ENCODE results near the gene RALGPS2. TPM values are rescaled to one million over a fixed set of nuclear protein-coding genes. Genes with fewer than 3 reads are reported as not detected.
A peak's percentile ranks its signal among the peaks of the same experiment; 100 is the strongest.

Gene RALGPS2
- total RNA-seq, 2 experiments from 2014 or later: 3.3 to 3.8 TPM

DNA sequence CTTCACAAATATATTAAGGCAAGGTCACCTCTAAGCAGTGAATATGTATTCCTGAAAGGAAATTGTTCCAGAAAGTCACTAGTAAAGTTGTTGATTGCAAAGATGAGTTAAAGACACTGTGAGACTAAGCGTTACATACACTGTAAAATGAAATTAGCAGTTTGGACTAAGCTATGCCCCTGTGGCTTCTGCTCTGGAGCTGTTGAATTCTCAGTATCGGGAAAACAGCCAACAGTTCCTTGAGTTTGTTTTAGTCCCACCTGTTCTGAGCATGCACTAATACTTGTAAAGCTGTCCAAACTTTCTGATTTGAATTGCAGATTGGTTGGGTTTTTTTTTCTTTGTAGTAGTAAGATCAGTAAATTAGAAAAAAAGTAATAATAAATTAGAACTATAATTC, 124.9 kb downstream of the RALGPS2 start:
- no peak for DNase-seq
- intact Hi-C loops (cut with micrococcal nuclease): no loop called here
- Mint-ChIP-seq H3K4me1 (ENCODE audit: low read depth) (no peaks in the 10 kb centered on the region), H3K27ac (no peak overlapping the region), H3K36me3 (no peaks in the 10 kb centered on the region), H3K9me3 (no peaks in the 10 kb centered on the region), H3K27me3 (no peaks in the 10 kb centered on the region), H3K4me3 (no peak overlapping the region)
- POLR2A ChIA-PET: no interaction called here
- CTCF ChIA-PET: no interaction called here

DNA sequence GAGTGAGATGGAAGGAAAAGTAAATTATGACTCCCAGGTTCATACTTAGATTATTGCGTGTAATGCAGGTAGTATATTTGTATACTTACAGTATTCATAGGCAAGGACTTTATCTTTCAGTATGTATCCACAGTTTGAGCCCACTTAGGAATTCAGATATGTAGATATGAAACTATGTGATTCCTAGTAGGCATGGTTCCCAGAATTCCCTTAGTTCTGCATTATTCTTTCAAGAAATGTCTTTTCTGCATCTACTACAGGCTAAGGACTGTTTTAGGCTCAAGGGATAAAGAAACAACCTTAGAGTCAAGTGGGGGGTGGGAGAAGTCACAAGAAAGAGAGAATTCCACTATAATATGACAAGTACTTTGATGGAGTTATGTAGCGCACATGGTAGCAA, 132.1 kb downstream of the RALGPS2 start:
- Mint-ChIP-seq H3K27me3 (no peaks in the 10 kb centered on the region), H3K4me3 (no peak overlapping the region), H3K36me3 (peaks cover 2% of the 10 kb centered on the region), H3K4me1 (ENCODE audit: low read depth) (no peaks in the 10 kb centered on the region), H3K27ac (no peak overlapping the region), H3K9me3 (no peaks in the 10 kb centered on the region)
- ChIA-PET CTCF (interaction anchor here (0.8 kb wide), 1 partner anchor 37 kb away, joined by 3 read pairs; no protein-coding TSS in a partner anchor), POLR2A (no interaction called here)
- intact Hi-C loops (cut with micrococcal nuclease): no loop called here
- DNase-seq: no peak

DNA sequence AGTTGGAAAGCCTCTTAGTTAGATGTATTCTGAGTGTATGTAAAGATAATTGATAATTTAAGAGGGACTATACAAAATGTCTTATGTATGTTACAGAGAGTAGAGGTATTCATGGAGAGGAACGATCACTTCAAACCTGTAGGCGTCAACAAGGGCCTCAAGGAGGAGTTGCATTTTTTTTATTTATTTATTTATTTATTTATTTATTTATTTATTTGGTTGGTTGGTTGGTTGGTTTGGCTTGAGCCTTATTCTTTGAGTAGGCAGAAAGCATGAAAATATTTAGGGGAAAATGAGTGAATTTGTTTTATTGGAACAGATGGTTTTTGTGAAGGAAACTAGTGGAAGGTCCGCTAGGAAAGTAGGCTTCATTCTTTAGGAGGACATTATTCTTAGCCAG, 137.4 kb downstream of the RALGPS2 start:
- intact Hi-C loops (cut with micrococcal nuclease): no loop called here
- H3K27me3 Mint-ChIP-seq: no peaks in the 10 kb centered on the region
- no peak overlapping the region for H3K27ac Mint-ChIP-seq
- H3K4me3 Mint-ChIP-seq: no peak overlapping the region
- POLR2A ChIA-PET: no interaction called here
- H3K9me3 Mint-ChIP-seq: no peaks in the 10 kb centered on the region
- peaks cover 6% of the 10 kb centered on the region for H3K4me1 Mint-ChIP-seq (ENCODE audit: low read depth)
- peaks cover 2% of the 10 kb centered on the region for H3K36me3 Mint-ChIP-seq
- no peak for DNase-seq
- CTCF ChIA-PET: no interaction called here

DNA sequence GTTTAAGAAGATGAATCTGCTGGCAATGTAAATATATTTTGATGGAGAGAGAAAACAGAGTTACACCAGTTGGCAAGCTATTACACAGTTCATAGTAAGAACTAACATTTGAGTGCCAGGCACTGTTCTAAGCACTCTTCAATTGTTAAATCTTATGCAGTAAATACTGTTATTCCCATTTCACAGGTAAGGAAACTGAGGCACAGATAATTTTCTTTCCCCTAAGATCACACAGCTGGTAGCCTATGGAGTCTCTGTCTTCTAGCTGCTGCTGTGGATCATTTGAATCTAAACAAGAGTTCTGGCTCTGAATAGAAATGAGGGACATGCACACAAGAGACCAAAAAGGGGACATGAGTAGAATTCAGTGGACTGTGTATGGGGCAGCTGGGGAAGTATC, 137.8 kb downstream of the RALGPS2 start:
- no peak for DNase-seq
- no peaks in the 10 kb centered on the region for H3K9me3 Mint-ChIP-seq

DNA sequence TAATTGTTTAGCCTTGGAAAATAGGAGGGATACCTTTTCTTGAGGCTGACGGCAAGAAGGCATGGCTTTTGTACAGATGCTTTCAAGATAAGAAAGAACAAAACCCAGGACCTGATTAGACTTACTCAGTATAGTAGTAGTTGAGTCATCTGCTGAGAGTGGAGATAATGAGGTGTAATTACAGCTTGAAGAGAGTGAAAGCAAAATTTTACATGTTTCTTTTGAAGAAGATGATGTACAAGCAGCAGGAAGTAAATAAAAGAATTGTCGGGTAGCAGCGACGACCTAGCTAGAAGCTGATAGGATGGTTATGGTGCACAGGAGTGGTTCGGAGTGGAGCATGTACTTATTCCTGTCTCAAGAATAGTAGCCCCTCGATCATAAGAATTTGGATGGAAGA, 139.3 kb downstream of the RALGPS2 start:
- H3K4me3 Mint-ChIP-seq: no peak overlapping the region
- ChIA-PET CTCF (no interaction called here), POLR2A (no interaction called here)
- no peak overlapping the region for H3K27ac Mint-ChIP-seq
- intact Hi-C loops (cut with micrococcal nuclease): no loop called here
- H3K4me1 Mint-ChIP-seq (ENCODE audit: low read depth): peaks cover 6% of the 10 kb centered on the region
- peak; percentile 10 for DNase-seq
- peaks cover 2% of the 10 kb centered on the region for H3K36me3 Mint-ChIP-seq
- H3K27me3 Mint-ChIP-seq: no peaks in the 10 kb centered on the region
- no peaks in the 10 kb centered on the region for H3K9me3 Mint-ChIP-seq

More for the DNA sequence above, 137.8 kb downstream of the RALGPS2 start:
- no peaks in the 10 kb centered on the region for H3K27me3 Mint-ChIP-seq
- ChIA-PET CTCF (no interaction called here), POLR2A (no interaction called here)
- peaks cover 2% of the 10 kb centered on the region for H3K36me3 Mint-ChIP-seq
- H3K4me1 Mint-ChIP-seq (ENCODE audit: low read depth): peaks cover 6% of the 10 kb centered on the region
- H3K4me3 Mint-ChIP-seq: no peak overlapping the region
- intact Hi-C loops (cut with micrococcal nuclease): no loop called here
- H3K27ac Mint-ChIP-seq: no peak overlapping the region

DNA sequence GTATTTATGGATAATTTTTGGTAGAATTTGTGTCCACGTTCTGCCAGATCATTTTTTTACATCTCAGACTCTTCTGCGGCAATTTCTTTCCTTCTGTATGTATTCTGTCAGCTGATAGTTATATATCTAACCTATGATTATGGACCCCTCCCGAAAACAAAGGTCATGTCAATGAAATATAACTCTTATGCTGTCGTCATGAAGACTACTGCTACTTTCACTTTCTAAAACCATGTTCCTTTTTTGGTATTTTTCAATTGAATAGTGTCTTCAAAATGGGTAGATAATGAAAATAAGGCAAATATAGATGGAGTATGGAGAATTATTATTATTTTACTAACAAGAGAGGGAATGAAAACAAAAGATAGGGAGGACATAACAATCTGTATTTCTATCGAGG, 142.6 kb downstream of the RALGPS2 start:
- intact Hi-C loops (cut with micrococcal nuclease): no loop called here

DNA sequence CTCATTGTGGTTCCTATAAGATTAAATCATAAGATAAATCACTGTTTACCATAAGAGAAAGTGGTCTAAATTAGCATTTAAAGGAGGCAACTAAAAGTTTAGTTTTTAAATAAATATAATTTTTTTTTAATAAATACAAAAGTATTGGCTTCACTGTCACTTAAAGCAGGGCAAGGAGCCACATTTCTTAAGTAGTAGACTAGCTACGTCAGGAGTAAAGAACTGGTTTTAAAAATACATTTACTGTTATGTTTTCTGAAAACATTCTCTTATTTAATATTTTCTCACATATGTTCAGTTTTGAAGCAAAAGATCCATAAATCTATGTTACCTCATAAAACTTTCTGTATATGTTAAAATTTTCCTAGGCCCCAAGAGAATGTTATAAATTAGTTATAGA, 143.7 kb downstream of the RALGPS2 start:
- Mint-ChIP-seq H3K4me1 (ENCODE audit: low read depth) (peaks cover 6% of the 10 kb centered on the region), H3K27ac (no peak overlapping the region), H3K36me3 (no peaks in the 10 kb centered on the region), H3K9me3 (no peaks in the 10 kb centered on the region), H3K27me3 (no peaks in the 10 kb centered on the region), H3K4me3 (no peak overlapping the region)
- POLR2A ChIA-PET: no interaction called here
- intact Hi-C loops (cut with micrococcal nuclease): no loop called here
- CTCF ChIA-PET: no interaction called here
- DNase-seq: no peak

More for the DNA sequence above, 142.6 kb downstream of the RALGPS2 start:
- Mint-ChIP-seq H3K4me3 (no peak overlapping the region), H3K27me3 (no peaks in the 10 kb centered on the region), H3K9me3 (no peaks in the 10 kb centered on the region), H3K27ac (no peak overlapping the region), H3K4me1 (ENCODE audit: low read depth) (peaks cover 6% of the 10 kb centered on the region), H3K36me3 (no peaks in the 10 kb centered on the region)
- ChIA-PET POLR2A (no interaction called here), CTCF (interaction anchor here (0.8 kb wide), 1 partner anchor 325 kb away, joined by 3 read pairs; no protein-coding TSS in a partner anchor)
- DNase-seq: no peak

DNA sequence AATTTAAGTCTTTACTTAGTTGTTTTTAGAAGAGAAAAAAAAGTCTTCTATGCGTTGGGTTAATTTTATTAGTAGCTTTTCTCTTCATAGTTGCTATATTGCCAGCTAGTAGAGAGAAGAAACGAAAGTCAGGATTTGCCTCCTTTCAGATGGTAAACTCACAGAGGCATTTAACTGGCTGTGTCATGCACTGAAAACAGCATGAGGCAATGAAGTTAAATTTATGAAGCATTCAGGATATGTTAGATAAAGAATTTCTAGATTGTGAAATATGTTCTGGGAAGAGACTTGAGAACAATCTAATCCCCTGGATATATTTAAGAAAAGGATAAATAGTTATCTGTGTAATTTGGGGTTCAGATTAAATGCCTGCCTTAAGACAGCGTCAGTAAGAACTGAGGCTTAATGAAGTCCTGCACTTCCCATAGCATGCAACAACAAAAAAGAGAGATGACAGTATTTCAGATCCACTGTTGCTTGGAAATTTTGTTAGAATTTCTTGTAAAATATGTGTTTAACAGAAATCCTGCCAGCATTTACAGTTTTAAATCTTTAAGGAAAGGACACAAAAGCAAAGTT, 144.2 kb downstream of the RALGPS2 start:
- peaks cover 3% of the 10 kb centered on the region for H3K4me1 Mint-ChIP-seq (ENCODE audit: low read depth)
- intact Hi-C loops (cut with micrococcal nuclease): no loop called here
- ChIA-PET POLR2A (no interaction called here), CTCF (no interaction called here)
- no peak overlapping the region for H3K4me3 Mint-ChIP-seq
- H3K27ac Mint-ChIP-seq: no peak overlapping the region
- DNase-seq: no peak
- no peaks in the 10 kb centered on the region for H3K9me3 Mint-ChIP-seq
- no peaks in the 10 kb centered on the region for H3K36me3 Mint-ChIP-seq
- H3K27me3 Mint-ChIP-seq: no peaks in the 10 kb centered on the region

DNA sequence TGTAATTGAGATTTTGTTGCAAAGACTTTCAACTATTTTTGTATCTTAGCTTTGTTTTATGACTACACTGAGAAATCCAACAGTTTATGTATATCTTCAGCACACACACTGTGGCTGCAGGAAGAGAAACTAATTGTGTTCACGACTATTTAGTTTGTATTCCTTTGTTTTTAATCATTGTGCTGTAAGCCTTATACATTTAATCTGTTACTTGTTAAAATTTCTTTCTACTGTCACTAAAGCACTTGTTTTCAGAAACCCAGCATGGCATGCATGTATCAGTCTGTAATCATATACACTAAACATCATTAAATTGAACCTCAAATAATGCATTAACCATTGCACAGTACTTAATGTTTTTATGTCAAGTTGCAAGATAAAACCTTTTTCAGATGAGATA, 145.2 kb downstream of the RALGPS2 start:
- Mint-ChIP-seq H3K4me1 (ENCODE audit: low read depth) (no peaks in the 10 kb centered on the region), H3K27ac (no peak overlapping the region), H3K4me3 (no peak overlapping the region), H3K36me3 (no peaks in the 10 kb centered on the region), H3K9me3 (no peaks in the 10 kb centered on the region), H3K27me3 (no peaks in the 10 kb centered on the region)
- CTCF ChIA-PET: no interaction called here
- intact Hi-C loops (cut with micrococcal nuclease): no loop called here
- POLR2A ChIA-PET: no interaction called here
- no peak for DNase-seq

DNA sequence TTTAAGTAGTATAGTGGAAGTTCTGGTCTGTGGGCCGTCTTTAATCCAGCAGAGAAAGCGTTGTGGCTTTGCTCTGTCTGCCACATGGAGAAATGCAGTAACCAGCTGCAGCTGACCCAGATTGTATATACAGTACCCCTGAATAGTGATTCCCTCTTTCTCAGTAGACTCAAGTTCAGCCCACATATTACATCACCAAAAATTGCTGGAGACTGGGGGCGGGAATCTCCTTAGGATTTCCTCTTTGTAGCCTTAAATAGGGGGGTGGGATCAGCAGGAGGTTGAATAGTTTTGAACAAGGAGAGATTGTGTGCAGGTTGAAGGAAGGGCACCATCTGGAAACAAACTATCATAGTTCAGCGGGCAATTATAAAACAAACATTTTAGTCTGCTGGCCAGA, 145.9 kb downstream of the RALGPS2 start, which contains the start of gene ANGPTL1:
ANGPTL1 (minus strand) TSS at position 134 of the 400 bp plus-strand sequence. CDS start 5,301 bp downstream, outside the sequence.
- intact Hi-C loops (cut with micrococcal nuclease): no loop called here
- Mint-ChIP-seq H3K27ac (no peak within 1 kb of the TSS), H3K9me3 (no peaks in the 10 kb centered on the region), H3K4me1 (ENCODE audit: low read depth) (no peaks in the 10 kb centered on the region), H3K4me3 (no peak within 1 kb of the TSS), H3K36me3 (no peaks in the 10 kb centered on the region), H3K27me3 (no peaks in the 10 kb centered on the region)
- POLR2A ChIA-PET: no interaction called here
- no peak for DNase-seq
- CTCF ChIA-PET: no interaction called here

DNA sequence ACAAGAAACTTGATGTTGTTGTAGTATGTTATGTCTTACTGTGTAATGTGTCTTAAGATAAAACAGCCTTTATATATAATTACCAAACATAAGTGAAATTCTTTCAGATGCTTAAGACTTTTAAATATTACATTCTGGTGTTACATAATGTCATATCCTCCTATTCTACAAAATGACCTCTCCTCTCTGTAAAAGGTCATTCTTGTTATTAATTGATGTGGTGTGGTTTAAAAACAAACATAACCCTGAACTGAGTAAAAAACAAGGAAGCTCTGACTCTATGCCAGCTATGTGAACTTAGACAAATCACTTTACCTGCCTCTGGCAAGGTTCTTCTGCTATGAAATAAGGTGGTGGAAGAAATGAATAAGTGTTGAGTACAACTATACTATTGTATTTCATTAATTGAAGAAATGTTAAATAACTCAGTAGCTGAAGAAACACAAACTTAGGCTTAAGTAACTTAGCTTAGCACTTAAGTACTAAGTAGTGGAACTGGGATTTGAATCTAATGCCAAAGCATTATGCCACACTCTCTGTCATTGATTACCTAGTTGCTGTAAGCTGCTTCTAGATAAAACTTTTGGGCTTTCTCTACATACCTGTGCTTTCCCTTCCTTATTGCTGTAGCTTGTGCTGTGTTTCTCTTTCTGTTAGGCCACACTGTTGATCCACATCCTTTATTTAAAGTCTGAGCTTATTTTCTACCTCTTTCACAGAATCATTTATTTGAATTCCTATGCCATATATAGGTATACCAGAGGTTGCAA, 146.7 kb downstream of the RALGPS2 start:
- CTCF ChIA-PET: no interaction called here

DNA sequence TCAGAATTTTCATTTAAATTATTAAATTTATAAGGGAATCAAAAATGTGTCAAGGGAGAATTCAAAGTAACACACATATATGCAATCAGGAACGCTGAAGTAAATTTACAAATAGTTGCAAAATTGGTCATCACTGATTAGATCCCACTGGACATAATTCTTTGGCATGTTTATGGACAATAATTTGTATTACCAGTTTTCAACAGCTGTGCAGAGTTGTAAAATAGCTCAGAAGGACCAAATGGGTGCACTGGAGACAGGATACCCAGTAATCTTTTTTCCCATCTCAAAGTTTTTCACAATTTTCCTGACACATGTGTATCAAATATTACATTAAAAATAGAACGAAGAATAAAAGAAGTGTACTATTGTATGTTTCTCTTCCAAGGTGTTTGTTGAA, 149.9 kb downstream of the RALGPS2 start:
- intact Hi-C loops (cut with micrococcal nuclease): no loop called here
- Mint-ChIP-seq H3K36me3 (no peaks in the 10 kb centered on the region), H3K27me3 (no peaks in the 10 kb centered on the region), H3K9me3 (no peaks in the 10 kb centered on the region), H3K27ac (no peak overlapping the region), H3K4me1 (ENCODE audit: low read depth) (no peaks in the 10 kb centered on the region), H3K4me3 (no peak overlapping the region)
- ChIA-PET POLR2A (no interaction called here), CTCF (no interaction called here)
- no peak for DNase-seq

More for the DNA sequence above, 146.7 kb downstream of the RALGPS2 start:
- Mint-ChIP-seq H3K9me3 (no peaks in the 10 kb centered on the region), H3K4me3 (no peak overlapping the region), H3K27me3 (no peaks in the 10 kb centered on the region), H3K4me1 (ENCODE audit: low read depth) (no peaks in the 10 kb centered on the region), H3K27ac (no peak overlapping the region), H3K36me3 (no peaks in the 10 kb centered on the region)
- intact Hi-C loops (cut with micrococcal nuclease): no loop called here
- POLR2A ChIA-PET: no interaction called here
- no peak for DNase-seq

DNA sequence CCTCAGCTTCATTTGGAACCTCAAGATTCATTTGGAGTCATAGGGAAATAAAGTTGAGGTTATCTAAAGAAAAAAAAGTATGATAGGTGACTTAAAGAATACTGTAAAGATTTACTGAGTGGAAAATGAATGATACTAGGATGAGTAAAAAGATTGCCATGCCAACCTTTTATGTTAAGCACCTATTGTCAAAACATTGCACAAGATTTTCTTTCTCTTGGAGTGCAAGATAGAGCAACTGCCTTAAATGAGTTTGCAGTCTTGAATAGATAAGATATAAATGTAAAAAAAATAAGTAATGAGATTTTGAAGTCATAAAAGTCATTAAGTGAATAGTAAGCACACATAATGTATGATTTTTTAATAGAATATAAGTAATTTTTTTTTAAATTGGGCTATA, 150.9 kb downstream of the RALGPS2 start:
- no peaks in the 10 kb centered on the region for H3K36me3 Mint-ChIP-seq

More for the DNA sequence above, 150.9 kb downstream of the RALGPS2 start:
- no peaks in the 10 kb centered on the region for H3K4me1 Mint-ChIP-seq (ENCODE audit: low read depth)
- H3K9me3 Mint-ChIP-seq: no peaks in the 10 kb centered on the region
- H3K4me3 Mint-ChIP-seq: no peak overlapping the region
- CTCF ChIA-PET: no interaction called here
- H3K27ac Mint-ChIP-seq: no peak overlapping the region
- no peak for DNase-seq
- POLR2A ChIA-PET: no interaction called here
- no peaks in the 10 kb centered on the region for H3K27me3 Mint-ChIP-seq
- intact Hi-C loops (cut with micrococcal nuclease): no loop called here

Measured in activated CD4-positive, alpha-beta memory T cell treated with anti-CD3 and anti-CD28 coated beads for 36 hours (primary cell).